GM18505 (cell line): Measurements from ENCODE around the gene VPS51.

Source experiments
- ATAC-seq: cut with Tn5 transposase; IDR thresholded peaks from one replicate; pipeline ENCODE4 v1.9.1; 2021; ENCODE audit not compliant: unreplicated experiment
- POLR2A ChIP-seq: IDR thresholded peaks from 4 replicates; pipeline ENCODE4 v1.6.1; 2011; ENCODE audit warnings: borderline replicate concordance; ENCODE audit not compliant: insufficient read depth, insufficient read length; ENCODE audit errors: extremely low read depth

VPS51 gene

GRCh38 chr11:65063532-65063931 lies 32.5 kb upstream of the VPS51 start:
- TF ChIP-seq POLR2A: no peak
- no peak for ATAC-seq

GRCh38 chr11:65064847-65065240 lies 31.2 kb upstream of the VPS51 start:
- TF ChIP-seq POLR2A: no peak
- no peak for ATAC-seq

GRCh38 chr11:65065851-65066250 lies 30.2 kb upstream of the VPS51 start:
- no peak for TF ChIP-seq POLR2A
- ATAC-seq: no peak

- no peak for ATAC-seq
- no peak for TF ChIP-seq POLR2A
Measured at GRCh38 chr11:65066315-65066714, 29.7 kb upstream of the VPS51 start.

- TF ChIP-seq POLR2A: no peak
- no peak for ATAC-seq
Measured at GRCh38 chr11:65066805-65067291, 29.2 kb upstream of the VPS51 start.

- no peak for TF ChIP-seq POLR2A
- no peak for ATAC-seq
Measured at GRCh38 chr11:65067446-65067845, 28.6 kb upstream of the VPS51 start.

GRCh38 chr11:65069217-65069616 lies 26.8 kb upstream of the VPS51 start:
- ATAC-seq: no peak
- TF ChIP-seq POLR2A: no peak

GRCh38 chr11:65071907-65072630 lies 23.9 kb upstream of the VPS51 start:
- TF ChIP-seq POLR2A: no peak
- ATAC-seq: no peak

GRCh38 chr11:65072631-65072966 lies 23.4 kb upstream of the VPS51 start:
- no peak for TF ChIP-seq POLR2A
- no peak for ATAC-seq

GRCh38 chr11:65077451-65077850 lies 18.6 kb upstream of the VPS51 start:
- ATAC-seq: no peak
- no peak for TF ChIP-seq POLR2A

GRCh38 chr11:65078151-65078550 lies 17.9 kb upstream of the VPS51 start:
- no peak for ATAC-seq
- peak; percentile 24 for TF ChIP-seq POLR2A

- no peak for ATAC-seq
- TF ChIP-seq POLR2A: no peak
Measured at GRCh38 chr11:65078786-65079342, 17.1 kb upstream of the VPS51 start.

GRCh38 chr11:65083134-65083833 lies 12.7 kb upstream of the VPS51 start:
- ATAC-seq: no peak
- no peak for TF ChIP-seq POLR2A
